ENCODE data around the gene PRXL2A.
"Not testable (repeated sequence)": the region's sequence is repeated elsewhere in the genome, so short reads cannot be mapped to it uniquely, and the experiment has no call there.

GRCh38 chr10:80358925-80359324 lies 49.4 kb upstream of the PRXL2A start:
- TF ChIP-seq MXI1 (IDR thresholded peaks at IDR 0.05; ENCODE audit: low read depth, low read length); CTCF (IDR thresholded peaks at IDR 0.05); ELF1 (IDR thresholded peaks at IDR 0.05); RAD21 (IDR thresholded peaks at IDR 0.05; ENCODE audit: low read length); MAX (IDR thresholded peaks at IDR 0.05; ENCODE audit: low read depth); CHD2 (IDR thresholded peaks at IDR 0.05; ENCODE audit: low read length, partially characterized antibody); POLR2AphosphoS5 (IDR thresholded peaks at IDR 0.05; ENCODE audit: low read depth, low read length): not testable (repeated sequence)

Measured in SK-N-SH (cell line).